Measurements from ENCODE around the gene PKN3. TPM values are rescaled to one million over a fixed set of nuclear protein-coding genes. Genes with fewer than 3 reads are reported as not detected.

PKN3 gene
- total and polyA plus RNA-seq, 2 of the 13 experiments (the other 11 are each of a cell fraction or from before 2014, with no cell fraction given): 10.5 to 13.2 TPM

DNA sequence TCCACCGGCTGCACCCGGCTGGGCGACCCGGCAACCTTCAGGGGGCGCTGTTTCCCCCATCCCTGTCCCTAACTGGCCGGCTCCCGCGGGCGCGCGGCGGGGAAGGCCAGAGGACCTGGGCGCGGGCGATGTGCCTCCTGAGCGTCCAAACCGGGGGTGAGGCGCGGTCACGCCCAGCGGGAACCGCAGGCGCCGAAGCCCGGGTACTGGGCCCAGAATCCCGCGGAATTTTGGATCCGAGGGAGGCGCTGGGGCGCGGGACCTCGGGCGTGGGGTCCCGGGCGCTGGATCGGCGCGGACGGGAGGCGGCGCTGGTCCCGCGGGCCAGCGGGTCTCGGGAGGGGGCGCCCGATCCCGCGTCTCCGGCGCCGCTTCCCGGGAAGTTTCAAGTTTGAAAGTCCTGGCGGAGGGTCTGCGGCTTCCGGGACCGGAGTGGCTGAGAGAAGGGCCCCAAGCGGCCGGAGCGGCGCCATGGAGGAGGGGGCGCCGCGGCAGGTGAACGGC is at the start of gene PKN3 (continued):
- TF ChIP-seq ESRRA (CRISPR knock-in tag; IDR thresholded peaks at IDR 0.05; ENCODE audit: low read depth) (0 out of 2 replicates have a peak, but pooled peaks have one; percentile 16), KLF16 (CRISPR knock-in tag; IDR thresholded peaks at IDR 0.05) (peak in 1 of 2 experiments; percentile 37; a peak in 1 of 4 replicates), ZNF20 (CRISPR knock-in tag; IDR thresholded peaks at IDR 0.05) (no peak), ZNF12 (CRISPR knock-in tag; IDR thresholded peaks at IDR 0.05) (0 out of 2 replicates have a peak, but pooled peaks have one; percentile 9), NCOR1 (IDR thresholded peaks at IDR 0.05; ENCODE audit: borderline replicate concordance, low read length) (no peak), AHR (CRISPR knock-in tag; IDR thresholded peaks at IDR 0.05) (peak; percentile 51; the same call in 1 of the 2 replicates), HOXA3 (CRISPR knock-in tag; IDR thresholded peaks at IDR 0.05) (0 out of 2 replicates have a peak, but pooled peaks have one; percentile 6), ZNF350 (CRISPR knock-in tag; IDR thresholded peaks at IDR 0.05; ENCODE audit: borderline replicate concordance, low read depth) (0 out of 2 replicates have a peak, but pooled peaks have one; percentile 22), CHD2 (IDR thresholded peaks at IDR 0.05; ENCODE audit: low read depth, low read length) (peak; percentile 62), MTERF4 (CRISPR knock-in tag; IDR thresholded peaks at IDR 0.05) (no peak), SP2 (CRISPR knock-in tag; IDR thresholded peaks at IDR 0.05) (0 out of 2 replicates have a peak, but pooled peaks have one; percentile 32), BORCS8-MEF2B (CRISPR knock-in tag; IDR thresholded peaks at IDR 0.05) (peak; percentile 54; the same call in 1 of the 2 replicates), ZSCAN5A (CRISPR knock-in tag; IDR thresholded peaks at IDR 0.05; ENCODE audit: borderline replicate concordance) (0 out of 2 replicates have a peak, but pooled peaks have one; percentile 36), ZNF580 (CRISPR knock-in tag; IDR thresholded peaks at IDR 0.05; ENCODE audit: borderline replicate concordance, low read depth) (no peak), ZBTB20 (CRISPR knock-in tag; IDR thresholded peaks at IDR 0.05; ENCODE audit: borderline replicate concordance, low read depth) (0 out of 2 replicates have a peak, but pooled peaks have one; percentile 66), ZBTB38 (CRISPR knock-in tag; IDR thresholded peaks at IDR 0.05) (peak; percentile 37; the same call in 1 of the 2 replicates), ZNF776 (CRISPR knock-in tag; IDR thresholded peaks at IDR 0.05) (0 out of 2 replicates have a peak, but pooled peaks have one; percentile 21), EHMT2 (IDR thresholded peaks at IDR 0.05; ENCODE audit: borderline replicate concordance, low read depth, low read length) (no peak), ZNF563 (CRISPR knock-in tag; IDR thresholded peaks at IDR 0.05) (peak; percentile 63; the same call in 1 of the 2 replicates)
- TF ChIP-seq, protein P1, sequence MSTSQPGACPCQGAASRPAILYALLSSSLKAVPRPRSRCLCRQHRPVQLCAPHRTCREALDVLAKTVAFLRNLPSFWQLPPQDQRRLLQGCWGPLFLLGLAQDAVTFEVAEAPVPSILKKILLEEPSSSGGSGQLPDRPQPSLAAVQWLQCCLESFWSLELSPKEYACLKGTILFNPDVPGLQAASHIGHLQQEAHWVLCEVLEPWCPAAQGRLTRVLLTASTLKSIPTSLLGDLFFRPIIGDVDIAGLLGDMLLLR (CRISPR knock-in tag; IDR thresholded peaks at IDR 0.05): peak; percentile 31; the same call in 1 of the 2 replicates
- TF ChIP-seq, protein P2, sequence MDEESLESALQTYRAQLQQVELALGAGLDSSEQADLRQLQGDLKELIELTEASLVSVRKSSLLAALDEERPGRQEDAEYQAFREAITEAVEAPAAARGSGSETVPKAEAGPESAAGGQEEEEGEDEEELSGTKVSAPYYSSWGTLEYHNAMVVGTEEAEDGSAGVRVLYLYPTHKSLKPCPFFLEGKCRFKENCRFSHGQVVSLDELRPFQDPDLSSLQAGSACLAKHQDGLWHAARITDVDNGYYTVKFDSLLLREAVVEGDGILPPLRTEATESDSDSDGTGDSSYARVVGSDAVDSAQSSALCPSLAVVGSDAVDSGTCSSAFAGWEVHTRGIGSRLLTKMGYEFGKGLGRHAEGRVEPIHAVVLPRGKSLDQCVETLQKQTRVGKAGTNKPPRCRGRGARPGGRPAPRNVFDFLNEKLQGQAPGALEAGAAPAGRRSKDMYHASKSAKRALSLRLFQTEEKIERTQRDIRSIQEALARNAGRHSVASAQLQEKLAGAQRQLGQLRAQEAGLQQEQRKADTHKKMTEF (CRISPR knock-in tag; IDR thresholded peaks at IDR 0.05): peak; percentile 58
- TF ChIP-seq, protein P3, sequence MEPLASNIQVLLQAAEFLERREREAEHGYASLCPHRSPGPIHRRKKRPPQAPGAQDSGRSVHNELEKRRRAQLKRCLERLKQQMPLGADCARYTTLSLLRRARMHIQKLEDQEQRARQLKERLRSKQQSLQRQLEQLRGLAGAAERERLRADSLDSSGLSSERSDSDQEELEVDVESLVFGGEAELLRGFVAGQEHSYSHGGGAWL (CRISPR knock-in tag; IDR thresholded peaks at IDR 0.05): peak; percentile 51; the same call in 1 of the 2 replicates
- TF ChIP-seq, protein P4, sequence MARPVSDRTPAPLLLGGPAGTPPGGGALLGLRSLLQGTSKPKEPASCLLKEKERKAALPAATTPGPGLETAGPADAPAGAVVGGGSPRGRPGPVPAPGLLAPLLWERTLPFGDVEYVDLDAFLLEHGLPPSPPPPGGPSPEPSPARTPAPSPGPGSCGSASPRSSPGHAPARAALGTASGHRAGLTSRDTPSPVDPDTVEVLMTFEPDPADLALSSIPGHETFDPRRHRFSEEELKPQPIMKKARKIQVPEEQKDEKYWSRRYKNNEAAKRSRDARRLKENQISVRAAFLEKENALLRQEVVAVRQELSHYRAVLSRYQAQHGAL (CRISPR knock-in tag; IDR thresholded peaks at IDR 0.05; ENCODE audit: not compliant biosample characterization): no peak
